ENCODE measurements around the gene KRTAP29-1.

DNA sequence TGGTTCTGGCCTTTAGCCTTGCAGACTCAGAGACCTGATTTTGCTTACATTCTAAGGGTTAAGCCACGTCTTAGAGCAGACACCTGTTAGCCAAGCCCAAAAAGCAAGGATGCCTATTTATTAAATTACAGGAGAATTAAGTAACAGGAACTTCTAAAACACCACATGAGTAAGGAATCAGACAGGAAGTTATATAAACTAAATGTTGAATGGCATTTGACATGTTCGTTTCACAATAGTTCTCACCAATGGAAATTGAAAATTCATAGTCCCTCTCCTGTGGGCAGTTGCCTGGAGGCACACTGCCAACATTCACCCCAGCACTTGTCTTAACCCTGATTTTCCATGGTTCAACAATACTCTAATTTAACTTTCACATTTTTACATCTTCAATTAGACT, 18.1 kb downstream of the KRTAP29-1 start:
- no peak for TF ChIP-seq GATA3 (IDR thresholded peaks at IDR 0.05; ENCODE audit: borderline replicate concordance)
- TF ChIP-seq, protein P1, sequence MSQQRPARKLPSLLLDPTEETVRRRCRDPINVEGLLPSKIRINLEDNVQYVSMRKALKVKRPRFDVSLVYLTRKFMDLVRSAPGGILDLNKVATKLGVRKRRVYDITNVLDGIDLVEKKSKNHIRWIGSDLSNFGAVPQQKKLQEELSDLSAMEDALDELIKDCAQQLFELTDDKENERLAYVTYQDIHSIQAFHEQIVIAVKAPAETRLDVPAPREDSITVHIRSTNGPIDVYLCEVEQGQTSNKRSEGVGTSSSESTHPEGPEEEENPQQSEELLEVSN (IDR thresholded peaks at IDR 0.05; ENCODE audit: borderline replicate concordance, low read depth): no peak
- TF ChIP-seq, protein P2, sequence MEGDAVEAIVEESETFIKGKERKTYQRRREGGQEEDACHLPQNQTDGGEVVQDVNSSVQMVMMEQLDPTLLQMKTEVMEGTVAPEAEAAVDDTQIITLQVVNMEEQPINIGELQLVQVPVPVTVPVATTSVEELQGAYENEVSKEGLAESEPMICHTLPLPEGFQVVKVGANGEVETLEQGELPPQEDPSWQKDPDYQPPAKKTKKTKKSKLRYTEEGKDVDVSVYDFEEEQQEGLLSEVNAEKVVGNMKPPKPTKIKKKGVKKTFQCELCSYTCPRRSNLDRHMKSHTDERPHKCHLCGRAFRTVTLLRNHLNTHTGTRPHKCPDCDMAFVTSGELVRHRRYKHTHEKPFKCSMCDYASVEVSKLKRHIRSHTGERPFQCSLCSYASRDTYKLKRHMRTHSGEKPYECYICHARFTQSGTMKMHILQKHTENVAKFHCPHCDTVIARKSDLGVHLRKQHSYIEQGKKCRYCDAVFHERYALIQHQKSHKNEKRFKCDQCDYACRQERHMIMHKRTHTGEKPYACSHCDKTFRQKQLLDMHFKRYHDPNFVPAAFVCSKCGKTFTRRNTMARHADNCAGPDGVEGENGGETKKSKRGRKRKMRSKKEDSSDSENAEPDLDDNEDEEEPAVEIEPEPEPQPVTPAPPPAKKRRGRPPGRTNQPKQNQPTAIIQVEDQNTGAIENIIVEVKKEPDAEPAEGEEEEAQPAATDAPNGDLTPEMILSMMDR (IDR thresholded peaks at IDR 0.05): no peak
- TF ChIP-seq, protein P3, sequence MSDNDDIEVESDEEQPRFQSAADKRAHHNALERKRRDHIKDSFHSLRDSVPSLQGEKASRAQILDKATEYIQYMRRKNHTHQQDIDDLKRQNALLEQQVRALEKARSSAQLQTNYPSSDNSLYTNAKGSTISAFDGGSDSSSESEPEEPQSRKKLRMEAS (IDR thresholded peaks at IDR 0.05): no peak
- TF ChIP-seq MAFK (IDR thresholded peaks at IDR 0.05; ENCODE audit: partially characterized antibody): no peak
- no peak for TF ChIP-seq NR3C1 (IDR thresholded peaks at IDR 0.05)
- no peak for TF ChIP-seq CBX8 (IDR thresholded peaks at IDR 0.05)
- no peak for TF ChIP-seq RCOR1 (IDR thresholded peaks at IDR 0.05; ENCODE audit: low read depth, low read length)
- TF ChIP-seq, protein P4, sequence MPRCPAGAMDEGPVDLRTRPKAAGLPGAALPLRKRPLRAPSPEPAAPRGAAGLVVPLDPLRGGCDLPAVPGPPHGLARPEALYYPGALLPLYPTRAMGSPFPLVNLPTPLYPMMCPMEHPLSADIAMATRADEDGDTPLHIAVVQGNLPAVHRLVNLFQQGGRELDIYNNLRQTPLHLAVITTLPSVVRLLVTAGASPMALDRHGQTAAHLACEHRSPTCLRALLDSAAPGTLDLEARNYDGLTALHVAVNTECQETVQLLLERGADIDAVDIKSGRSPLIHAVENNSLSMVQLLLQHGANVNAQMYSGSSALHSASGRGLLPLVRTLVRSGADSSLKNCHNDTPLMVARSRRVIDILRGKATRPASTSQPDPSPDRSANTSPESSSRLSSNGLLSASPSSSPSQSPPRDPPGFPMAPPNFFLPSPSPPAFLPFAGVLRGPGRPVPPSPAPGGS (IDR thresholded peaks at IDR 0.05): no peak
- no peak for TF ChIP-seq POLR2A (IDR thresholded peaks at IDR 0.05; ENCODE audit: low read length)
- no peak for TF ChIP-seq MAZ (IDR thresholded peaks at IDR 0.05; ENCODE audit: borderline replicate concordance, low read depth, low read length)
- TF ChIP-seq HOXB13 (CRISPR knock-in tag; IDR thresholded peaks at IDR 0.05; ENCODE audit: low read depth): no peak
- TF ChIP-seq RAD21 (conservative IDR thresholded peaks at IDR 0.05 in 1 of 2, IDR thresholded peaks at IDR 0.05 in 1 of 2): no peak
- TF ChIP-seq BHLHE40 (IDR thresholded peaks at IDR 0.05; ENCODE audit: low read depth, low read length): no peak

Measured in A549 (cell line).